NCI-H2029 treated with DMSO at 0.1 percent for 48 hours (cell line): Measurements from ENCODE around the gene EXOSC5.
"Not testable (repeated sequence)": the region's sequence is repeated elsewhere in the genome, so short reads cannot be mapped to it uniquely, and the experiment has no call there.

Source experiments
- DNase-seq: peaks from one replicate; lab custom pipeline; 2025; lab: John Stamatoyannopoulos, UW

Gene EXOSC5

GRCh38 chr19:41426116-41426841, 29.1 kb upstream of the EXOSC5 start:
- DNase-seq: no peak

- no peak for DNase-seq
Measured at GRCh38 chr19:41425174-41426115, 28.3 kb upstream of the EXOSC5 start.

GRCh38 chr19:41424335-41425173, 27.4 kb upstream of the EXOSC5 start:
- no peak for DNase-seq

DNA sequence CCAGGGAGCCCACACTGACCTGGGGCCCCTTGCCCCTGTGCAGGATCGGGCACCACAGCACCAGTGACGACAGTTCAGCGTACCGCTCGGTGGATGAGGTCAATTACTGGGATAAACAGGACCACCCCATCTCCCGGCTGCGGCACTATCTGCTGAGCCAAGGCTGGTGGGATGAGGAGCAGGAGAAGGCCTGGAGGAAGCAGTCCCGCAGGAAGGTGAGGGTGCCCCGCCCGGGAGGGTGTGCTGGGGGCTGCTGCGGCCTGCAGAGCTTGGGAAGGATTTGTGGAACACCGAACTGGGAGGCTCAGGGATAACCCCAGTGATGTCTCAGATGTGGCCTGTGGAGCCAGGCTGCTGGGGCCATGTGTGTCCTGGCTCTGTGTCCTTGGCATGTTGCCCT, 25.8 kb upstream of the EXOSC5 start:
- DNase-seq: no peak

DNA sequence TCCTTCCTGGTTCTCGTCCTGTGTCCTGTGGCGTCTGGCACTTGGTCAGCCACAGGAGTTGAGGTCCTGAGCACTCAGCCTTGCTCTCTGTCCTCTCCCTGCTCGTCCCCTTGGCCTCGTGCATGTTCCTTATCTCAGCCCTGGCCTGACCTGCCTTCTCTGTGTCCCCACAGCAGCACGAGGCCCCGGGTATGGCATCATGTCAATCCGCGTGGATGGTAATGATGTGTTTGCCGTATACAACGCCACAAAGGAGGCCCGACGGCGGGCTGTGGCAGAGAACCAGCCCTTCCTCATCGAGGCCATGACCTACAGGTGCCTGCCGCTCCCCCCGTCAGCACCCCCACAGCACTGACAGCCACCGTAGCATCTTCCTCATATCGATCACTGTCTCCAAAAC, 25.3 kb upstream of the EXOSC5 start:
- DNase-seq: no peak

- no peak for DNase-seq
Measured at GRCh38 chr19:41421973-41422372, 24.8 kb upstream of the EXOSC5 start.

DNA sequence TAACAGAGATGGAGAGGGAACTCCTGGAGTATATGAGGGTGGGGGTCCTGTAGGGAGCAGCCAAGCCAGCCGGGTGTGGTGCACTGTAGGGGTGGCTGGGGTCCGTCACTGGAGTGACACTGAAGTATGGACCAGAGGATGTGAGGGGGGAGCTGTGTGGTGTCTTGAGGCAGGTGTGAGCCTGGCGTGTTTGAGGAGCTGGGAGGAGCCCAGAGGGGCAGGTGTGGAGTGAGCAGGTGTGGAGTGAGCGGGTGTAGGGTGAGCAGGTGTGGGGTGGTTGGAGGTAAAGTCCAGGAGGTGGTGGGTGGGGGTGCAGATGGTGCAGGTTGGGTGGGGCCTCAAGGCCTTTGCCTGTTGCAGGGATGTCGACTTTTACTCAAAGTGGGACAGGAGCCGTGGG, 24.2 kb upstream of the EXOSC5 start:
- DNase-seq: peak; percentile 60

- peak; percentile 46 for DNase-seq
Measured at GRCh38 chr19:41420101-41420880, 23.1 kb upstream of the EXOSC5 start.

- DNase-seq: peak; percentile 92
Measured at GRCh38 chr19:41416194-41416674, 19.1 kb upstream of the EXOSC5 start.

DNA sequence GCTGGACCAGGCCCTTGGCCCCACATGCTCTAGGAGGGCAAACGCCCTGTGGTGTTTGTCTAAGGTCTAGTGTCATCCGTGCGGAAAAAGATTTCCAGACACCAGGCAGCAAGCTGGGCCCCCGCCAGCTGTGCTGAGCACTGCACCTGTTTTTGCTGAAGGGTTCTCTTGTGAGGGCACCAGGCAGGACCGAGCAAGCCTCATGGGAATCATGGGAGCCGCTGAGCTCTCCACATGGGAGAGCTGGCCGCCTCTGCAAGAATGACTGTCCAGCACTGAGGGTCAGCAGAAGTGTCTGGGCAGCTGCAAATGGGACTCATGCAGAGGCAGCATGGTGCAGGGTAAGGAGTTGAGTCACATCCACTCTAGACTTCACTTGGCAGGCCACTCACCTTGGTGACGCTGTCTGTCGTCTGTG, 18.0 kb upstream of the EXOSC5 start:
- peak; percentile 90 for DNase-seq

GRCh38 chr19:41414461-41414860, 17.3 kb upstream of the EXOSC5 start:
- no peak for DNase-seq

GRCh38 chr19:41413947-41414346, 16.8 kb upstream of the EXOSC5 start:
- no peak for DNase-seq

DNA sequence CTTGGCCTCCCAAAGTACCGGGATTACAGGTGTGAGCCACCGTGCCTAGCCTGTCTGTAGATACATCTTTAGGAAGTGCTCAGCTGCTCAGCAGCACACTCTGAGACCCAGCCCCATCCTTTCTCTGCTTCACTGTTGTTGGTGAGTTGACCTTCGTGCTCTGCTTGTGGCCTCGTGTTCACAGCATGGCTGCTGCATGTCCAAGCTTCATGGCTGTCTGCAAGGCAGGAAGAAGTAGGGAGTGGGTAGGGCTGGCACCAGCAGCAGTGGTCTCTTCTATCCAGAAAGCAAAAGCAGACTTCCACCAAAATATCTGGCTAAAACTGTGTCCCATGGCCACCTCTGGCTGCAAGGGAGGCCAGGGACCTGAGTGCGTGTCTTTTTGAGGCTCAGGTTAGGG, 15.8 kb upstream of the EXOSC5 start:
- DNase-seq: no peak

- DNase-seq: no peak
Measured at GRCh38 chr19:41411968-41412265, 14.8 kb upstream of the EXOSC5 start.

GRCh38 chr19:41411100-41411967, 14.2 kb upstream of the EXOSC5 start:
- no peak for DNase-seq

- no peak for DNase-seq
Measured at GRCh38 chr19:41410336-41411054, 13.3 kb upstream of the EXOSC5 start.

DNA sequence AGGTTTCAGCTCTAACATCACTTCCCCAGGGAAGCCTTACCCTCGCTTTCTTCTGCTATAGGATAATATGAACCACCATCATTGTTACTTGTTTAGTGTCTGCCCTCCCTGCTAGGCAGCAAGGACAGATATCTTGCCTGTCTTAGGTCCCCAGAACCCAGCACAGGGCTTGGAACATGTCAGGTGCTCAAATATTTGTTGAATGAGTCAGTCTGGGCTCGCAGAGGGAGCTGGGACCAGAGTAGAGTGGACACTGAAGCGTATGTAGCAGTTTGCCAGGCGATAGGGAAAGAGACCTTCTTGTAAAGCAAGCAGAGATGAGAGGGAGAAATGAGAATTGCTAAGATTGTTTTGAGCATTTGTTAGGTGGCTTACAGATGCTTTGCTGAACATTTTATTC, 12.1 kb upstream of the EXOSC5 start:
- peak; percentile 60 for DNase-seq

DNA sequence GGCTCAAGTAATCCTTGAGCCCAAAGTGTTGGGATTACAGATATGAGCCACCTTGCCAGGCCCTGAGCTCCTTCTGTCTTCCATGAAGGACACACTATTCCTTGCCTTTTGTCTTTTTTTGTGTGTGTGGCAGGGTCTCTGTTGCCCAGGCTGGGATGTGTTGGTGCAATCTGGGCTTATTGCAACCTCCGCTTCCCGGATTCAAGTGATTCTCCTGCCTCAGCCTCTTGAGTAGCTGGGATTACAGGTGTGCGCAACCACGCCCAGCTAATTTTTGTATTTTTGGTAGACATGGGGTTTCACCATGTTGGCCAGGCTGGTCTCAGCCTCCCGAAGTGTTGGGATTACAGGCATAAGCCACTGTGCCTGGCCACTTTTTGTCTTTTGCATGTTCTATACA, 11.7 kb upstream of the EXOSC5 start:
- DNase-seq: not testable (repeated sequence)

GRCh38 chr19:41408256-41408655, 11.1 kb upstream of the EXOSC5 start:
- DNase-seq: no peak

DNA sequence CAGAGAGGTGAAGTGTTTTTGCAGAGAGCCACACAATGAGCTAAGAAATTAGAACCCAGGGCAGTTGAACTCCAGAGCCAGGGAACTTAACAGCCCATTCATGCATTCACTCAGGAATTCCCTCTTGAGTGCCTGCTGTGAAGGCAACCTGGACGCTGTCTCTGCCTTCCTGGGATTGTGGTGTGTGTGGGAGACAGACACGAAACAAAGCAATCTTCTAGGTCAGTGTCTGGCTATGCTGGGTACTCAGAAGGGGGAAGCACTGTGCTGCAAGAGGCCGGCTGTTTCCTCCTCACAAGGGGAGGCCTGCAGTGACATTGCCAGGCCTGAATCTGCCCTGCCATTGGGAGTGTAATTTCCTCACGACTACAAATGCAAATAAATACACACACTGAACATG, 10.1 kb upstream of the EXOSC5 start:
- DNase-seq: peak; percentile 32
